ACC112 (cell line): ENCODE measurements around the gene FAM234A.

Source experiments
- H2AFZ ChIP-seq: fragments of 200-600 bp; sonication (generic); one replicate; pipeline ENCODE4 v1.6.0; 2017; ENCODE audit warnings: antibody characterized with exemption, low read length; ENCODE audit not compliant: unreplicated experiment
- H3K27ac ChIP-seq: fragments of 200-600 bp; sonication (generic); 2 replicates; pipeline ENCODE4 v1.5.1; 2014; ENCODE audit warnings: low read depth, mild to moderate bottlenecking, antibody characterized with exemption, low read length, moderate library complexity
- H3K27me3 ChIP-seq: fragments of 200-600 bp; sonication (generic); 2 replicates; pipeline ENCODE4 v1.6.1; 2014; ENCODE audit warnings: mild to moderate bottlenecking, antibody characterized with exemption, low read length, moderate library complexity, mixed read lengths; ENCODE audit not compliant: insufficient read depth
- H3K36me3 ChIP-seq: fragments of 200-600 bp; sonication (generic); 2 replicates; pipeline ENCODE4 v1.6.1; 2016; ENCODE audit warnings: mild to moderate bottlenecking, antibody characterized with exemption, low read length, moderate library complexity, mixed read lengths; ENCODE audit not compliant: insufficient read depth
- H3K4me1 ChIP-seq: fragments of 200-600 bp; sonication (generic); one replicate; pipeline ENCODE4 v1.6.1; 2016; ENCODE audit warnings: low read length, mixed read lengths; ENCODE audit not compliant: insufficient read depth, unreplicated experiment, control insufficient read depth
- H3K4me3 ChIP-seq: fragments of 200-600 bp; sonication (generic); 2 replicates; pipeline ENCODE4 v1.5.1; 2014; ENCODE audit warnings: mild to moderate bottlenecking, low read depth, low read length
- H3K79me2 ChIP-seq: fragments of 200-600 bp; sonication (generic); one replicate; pipeline ENCODE4 v1.6.0; 2016; ENCODE audit warnings: low read length; ENCODE audit not compliant: control insufficient read depth, unreplicated experiment, insufficient read depth

Gene FAM234A

DNA sequence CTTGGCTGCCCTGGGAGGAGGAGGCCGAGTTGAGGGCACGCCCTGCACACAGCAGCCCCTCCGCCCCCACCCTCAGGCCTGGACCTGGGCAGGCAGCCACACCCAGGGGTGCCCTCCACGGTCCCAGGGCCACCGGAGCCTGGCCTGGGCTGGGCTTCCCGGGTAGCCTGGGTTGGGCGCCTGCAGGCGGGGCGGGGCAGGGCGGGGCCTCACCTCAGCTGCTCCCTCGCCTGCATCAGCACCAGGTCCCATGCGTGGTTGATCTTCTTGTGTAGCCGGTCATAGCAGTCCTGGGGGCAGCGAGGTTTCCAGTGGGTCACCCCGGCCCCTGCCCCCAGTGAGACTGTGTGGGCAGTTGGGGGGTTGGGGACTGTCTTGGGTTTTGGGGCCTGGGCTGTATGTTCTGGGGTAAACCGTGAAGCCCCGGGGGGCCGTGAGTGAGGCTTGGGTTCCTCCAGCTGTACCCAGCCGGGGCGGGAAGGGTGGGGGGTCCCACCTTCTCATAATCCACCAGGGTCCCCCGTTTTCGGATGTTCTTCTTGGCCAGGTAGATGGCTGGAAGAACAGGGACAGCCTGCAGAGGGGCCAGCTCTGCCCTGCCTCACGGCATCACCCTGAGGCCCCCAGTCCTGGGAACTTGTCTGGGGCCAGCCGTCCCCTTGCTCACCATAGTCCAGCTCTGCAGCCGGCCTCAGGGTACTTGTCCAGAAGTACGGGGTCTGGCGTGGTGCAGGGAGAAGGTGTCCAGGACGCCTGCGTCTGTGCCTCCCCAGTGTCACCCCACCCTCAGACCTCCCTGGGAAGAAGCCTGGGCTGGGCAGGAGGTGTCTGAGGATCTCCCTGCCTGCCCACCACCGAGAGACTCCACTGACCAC is 39.2 kb downstream of the FAM234A start:
- Histone ChIP-seq H2AFZ (no peak overlapping the region), H3K27ac (no peak overlapping the region), H3K79me2 (no peaks in the 10 kb centered on the region), H3K27me3 (peaks cover 4% of the 10 kb centered on the region; the same call in 1 of the 2 replicates), H3K36me3 (no peaks in the 10 kb centered on the region), H3K4me3 (no peak overlapping the region), H3K4me1 (no peaks in the 10 kb centered on the region)

DNA sequence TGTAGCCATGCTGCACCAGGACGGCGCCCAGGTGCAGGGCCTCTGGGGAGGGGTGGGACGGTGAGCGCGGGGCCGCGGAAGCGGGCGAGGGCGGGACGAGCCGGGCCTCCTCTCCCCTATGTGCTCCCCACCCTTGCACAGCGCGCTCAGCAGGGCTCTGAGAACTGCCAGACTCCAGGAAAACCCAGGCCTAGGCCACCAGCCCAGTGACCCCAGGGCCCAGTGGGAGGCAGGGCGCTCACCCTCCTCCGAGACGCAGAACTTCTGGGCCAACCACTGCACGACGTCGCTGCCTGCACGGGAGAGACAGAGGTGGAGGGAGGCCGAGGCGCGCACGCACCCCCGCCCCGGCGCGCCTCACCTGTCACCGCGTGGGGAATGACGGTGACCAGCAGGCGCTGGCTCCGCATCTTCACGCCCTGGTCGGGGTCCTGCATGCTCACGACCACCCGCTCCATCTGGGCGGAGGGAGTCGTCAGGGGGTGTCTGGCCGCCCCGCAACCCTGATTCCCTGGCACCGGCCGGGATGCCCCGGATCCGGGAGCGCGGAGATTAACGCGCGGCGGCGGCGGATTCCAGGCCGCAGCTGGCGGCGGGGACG is 40.5 kb downstream of the FAM234A start:
- H3K4me1 ChIP-seq = no peaks in the 10 kb centered on the region
- no peaks in the 10 kb centered on the region for H3K36me3 ChIP-seq
- H3K27ac ChIP-seq = no peak overlapping the region
- no peaks in the 10 kb centered on the region for H3K79me2 ChIP-seq
- peak overlapping the region; percentile 77 for H3K4me3 ChIP-seq
- H3K27me3 ChIP-seq = peaks cover 12% of the 10 kb centered on the region; the same call in 1 of the 2 replicates
- peak overlapping the region; percentile 25 for H2AFZ ChIP-seq

DNA sequence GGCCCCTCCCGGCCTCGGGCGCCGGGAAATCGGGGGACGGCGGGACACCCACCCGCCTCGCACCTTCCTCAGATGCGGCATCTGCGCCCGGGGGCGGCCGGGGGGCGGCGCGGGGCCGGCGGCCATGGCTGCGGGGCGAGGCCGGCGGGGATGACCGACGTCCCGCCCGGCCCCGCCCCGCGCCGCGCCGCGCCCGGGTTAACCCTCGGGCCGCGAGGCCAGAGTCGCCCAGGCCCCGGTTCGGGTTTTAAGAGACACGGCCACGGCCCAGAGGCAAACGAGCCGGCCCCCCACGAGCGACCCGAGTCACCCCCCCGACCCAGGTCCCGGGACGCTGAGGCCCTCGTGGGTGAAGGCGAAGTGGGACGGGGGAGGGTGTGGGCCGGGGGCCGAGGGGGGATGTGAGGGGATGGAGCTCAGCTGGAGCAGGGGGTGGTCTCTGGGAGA is 41.2 kb downstream of the FAM234A start, which contains the start of gene RGS11:
RGS11 (minus strand) TSS at position 159 of the 447 bp plus-strand sequence; CDS start at position 126, 33 bp downstream.
- Histone ChIP-seq H3K36me3 (no peaks in the 10 kb centered on the region), H3K79me2 (no peaks in the 10 kb centered on the region), H3K27me3 (peaks cover 16% of the 10 kb centered on the region; the same call in 1 of the 2 replicates), H3K4me3 (peak within 1 kb of the TSS; percentile 77), H3K27ac (no peak within 1 kb of the TSS), H3K4me1 (no peaks in the 10 kb centered on the region), H2AFZ (peak within 1 kb of the TSS; percentile 25)

DNA sequence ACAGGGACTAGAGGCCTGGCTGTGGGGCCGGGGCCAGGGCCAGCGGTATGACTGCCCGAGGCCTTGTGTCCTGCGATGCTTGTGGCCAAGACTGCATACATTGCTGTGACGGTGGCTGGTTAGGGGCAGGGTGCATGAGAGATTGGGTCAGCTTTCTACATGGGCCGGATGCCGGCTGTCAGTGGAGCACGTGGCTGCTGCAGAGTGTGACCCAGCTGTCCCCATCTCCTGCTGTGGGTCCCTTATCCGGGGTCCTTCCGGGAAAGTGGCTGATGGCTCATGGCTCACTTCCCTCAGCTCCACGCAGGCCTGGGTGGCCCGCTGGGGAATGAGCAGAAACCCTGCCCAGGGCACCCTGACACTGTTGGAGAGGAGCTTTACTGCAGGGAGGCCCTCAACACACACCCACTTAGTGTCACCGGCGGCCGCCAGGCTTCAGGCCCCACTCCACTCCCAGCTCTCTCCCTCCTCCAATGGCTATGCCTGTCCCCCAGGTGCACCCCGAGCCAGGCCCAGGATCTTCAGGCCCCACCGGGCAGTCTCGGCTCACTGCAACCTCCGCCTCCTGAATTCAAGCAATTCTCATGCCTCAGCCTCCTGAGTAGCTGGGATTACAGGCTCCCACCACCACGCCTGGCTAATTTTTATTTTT is 41.9 kb downstream of the FAM234A start:
- Histone ChIP-seq H3K36me3 (no peaks in the 10 kb centered on the region), H3K4me1 (no peaks in the 10 kb centered on the region), H3K27ac (no peak overlapping the region), H2AFZ (no peak overlapping the region), H3K27me3 (peaks cover 23% of the 10 kb centered on the region), H3K4me3 (no peak overlapping the region), H3K79me2 (no peaks in the 10 kb centered on the region)

DNA sequence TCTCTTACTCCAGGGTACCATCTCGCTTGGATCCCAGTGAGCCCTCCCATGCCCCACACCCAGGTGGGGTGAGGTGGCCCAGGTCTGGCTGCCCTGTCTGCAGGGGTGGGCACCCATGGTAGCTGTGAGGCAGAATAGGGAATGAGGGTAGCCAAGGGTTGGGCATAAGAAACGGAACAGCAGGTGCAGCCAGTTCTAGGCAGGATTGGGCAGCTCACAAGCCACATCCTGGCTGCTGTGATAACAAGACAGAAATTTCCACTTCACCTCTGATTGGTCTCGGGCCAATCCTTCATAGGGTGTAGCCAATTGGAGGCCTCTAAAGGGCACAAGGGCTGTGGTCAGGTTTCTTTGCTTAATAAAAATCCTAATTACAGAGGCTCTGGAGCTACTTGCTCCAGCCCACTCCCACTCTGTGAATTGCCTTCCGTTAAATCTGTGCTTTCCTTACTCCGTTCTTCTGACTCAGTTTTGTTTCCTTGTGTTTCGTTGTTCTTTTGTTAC is 44.3 kb downstream of the FAM234A start:
- no peak overlapping the region for H2AFZ ChIP-seq
- H3K27me3 ChIP-seq = peaks cover 30% of the 10 kb centered on the region
- H3K4me1 ChIP-seq = no peaks in the 10 kb centered on the region
- no peak overlapping the region for H3K4me3 ChIP-seq
- H3K27ac ChIP-seq = no peak overlapping the region
- H3K36me3 ChIP-seq = no peaks in the 10 kb centered on the region
- H3K79me2 ChIP-seq = no peaks in the 10 kb centered on the region

DNA sequence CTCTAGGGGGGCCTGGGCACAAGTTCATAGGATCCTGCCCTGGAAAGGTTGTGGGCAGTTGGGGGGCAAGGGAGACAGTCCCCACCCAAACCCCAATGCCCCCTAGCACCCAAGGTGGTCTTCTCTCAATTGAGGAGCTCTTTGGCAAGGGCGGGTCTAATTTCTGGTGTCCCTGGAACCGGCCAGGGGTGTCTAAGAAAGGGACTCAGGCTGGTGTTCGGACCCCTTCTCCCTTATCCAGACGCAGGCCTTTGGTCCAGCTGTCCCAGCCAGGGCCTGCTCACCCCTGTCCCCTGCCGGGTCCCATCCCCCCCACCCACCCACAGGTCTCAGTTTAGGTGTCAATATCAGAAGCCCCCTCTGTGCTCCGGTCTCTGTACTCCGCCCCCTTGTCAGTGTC is 44.9 kb downstream of the FAM234A start:
- peaks cover 30% of the 10 kb centered on the region for H3K27me3 ChIP-seq
- no peak overlapping the region for H3K4me3 ChIP-seq
- H3K79me2 ChIP-seq = no peaks in the 10 kb centered on the region
- H3K27ac ChIP-seq = no peak overlapping the region
- H2AFZ ChIP-seq = no peak overlapping the region
- H3K36me3 ChIP-seq = no peaks in the 10 kb centered on the region
- H3K4me1 ChIP-seq = no peaks in the 10 kb centered on the region

DNA sequence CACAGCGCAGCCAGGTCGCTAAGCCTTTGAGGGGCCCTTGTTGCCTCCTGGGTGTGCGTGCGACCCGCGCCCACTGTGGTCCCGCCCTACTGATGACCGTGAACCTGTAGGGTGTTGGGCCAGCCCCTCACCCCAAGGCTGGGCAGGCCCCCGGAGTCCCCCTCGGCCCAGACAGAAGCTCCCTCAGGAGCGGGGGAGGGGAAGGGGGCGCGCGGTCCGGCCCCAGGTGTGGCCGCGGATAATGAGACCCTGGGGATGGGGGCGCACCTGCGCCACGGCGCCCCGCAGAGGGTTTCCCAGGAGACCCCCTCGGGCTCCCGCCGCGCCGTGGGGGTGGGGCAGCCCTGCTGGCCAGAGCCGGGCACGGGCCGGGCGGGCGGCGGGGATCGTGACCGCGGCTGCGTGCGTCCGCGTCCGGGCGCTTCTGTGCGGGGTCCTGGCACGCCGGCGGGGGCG is 45.4 kb downstream of the FAM234A start:
- peaks cover 29% of the 10 kb centered on the region for H3K27me3 ChIP-seq

DNA sequence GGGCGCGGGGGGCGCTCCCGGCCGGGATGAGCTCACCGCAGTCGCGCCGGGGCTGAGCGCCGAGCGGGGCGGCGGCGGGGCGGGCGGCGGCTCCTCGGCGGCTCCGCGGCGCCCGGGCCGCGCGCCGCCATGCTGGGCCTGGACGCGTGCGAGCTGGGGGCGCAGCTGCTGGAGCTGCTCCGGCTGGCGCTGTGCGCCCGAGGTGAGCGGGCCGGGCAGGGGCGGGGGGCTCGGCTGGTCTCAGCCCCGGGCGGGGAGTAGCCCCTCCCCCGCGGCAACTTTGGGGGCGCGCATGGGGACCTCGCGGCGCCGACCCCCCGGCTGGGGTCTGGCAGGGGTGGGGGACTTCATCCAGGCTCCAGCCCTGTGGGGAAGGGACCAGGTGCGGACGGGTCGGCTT is 45.9 kb downstream of the FAM234A start, which contains the start of gene ARHGDIG:
ARHGDIG (plus strand) TSS at position 40 of the 400 bp plus-strand sequence; CDS start at position 130, 90 bp downstream.
- Histone ChIP-seq H3K27me3 (peaks cover 25% of the 10 kb centered on the region), H2AFZ (no peak within 1 kb of the TSS), H3K4me3 (peak within 1 kb of the TSS; percentile 56; the same call in 1 of the 2 replicates), H3K4me1 (no peaks in the 10 kb centered on the region), H3K27ac (no peak within 1 kb of the TSS), H3K79me2 (no peaks in the 10 kb centered on the region), H3K36me3 (no peaks in the 10 kb centered on the region)

More for the DNA sequence above, 45.4 kb downstream of the FAM234A start:
- Histone ChIP-seq H2AFZ (no peak overlapping the region), H3K79me2 (no peaks in the 10 kb centered on the region), H3K4me1 (no peaks in the 10 kb centered on the region), H3K27ac (no peak overlapping the region), H3K36me3 (no peaks in the 10 kb centered on the region), H3K4me3 (no peak overlapping the region)

DNA sequence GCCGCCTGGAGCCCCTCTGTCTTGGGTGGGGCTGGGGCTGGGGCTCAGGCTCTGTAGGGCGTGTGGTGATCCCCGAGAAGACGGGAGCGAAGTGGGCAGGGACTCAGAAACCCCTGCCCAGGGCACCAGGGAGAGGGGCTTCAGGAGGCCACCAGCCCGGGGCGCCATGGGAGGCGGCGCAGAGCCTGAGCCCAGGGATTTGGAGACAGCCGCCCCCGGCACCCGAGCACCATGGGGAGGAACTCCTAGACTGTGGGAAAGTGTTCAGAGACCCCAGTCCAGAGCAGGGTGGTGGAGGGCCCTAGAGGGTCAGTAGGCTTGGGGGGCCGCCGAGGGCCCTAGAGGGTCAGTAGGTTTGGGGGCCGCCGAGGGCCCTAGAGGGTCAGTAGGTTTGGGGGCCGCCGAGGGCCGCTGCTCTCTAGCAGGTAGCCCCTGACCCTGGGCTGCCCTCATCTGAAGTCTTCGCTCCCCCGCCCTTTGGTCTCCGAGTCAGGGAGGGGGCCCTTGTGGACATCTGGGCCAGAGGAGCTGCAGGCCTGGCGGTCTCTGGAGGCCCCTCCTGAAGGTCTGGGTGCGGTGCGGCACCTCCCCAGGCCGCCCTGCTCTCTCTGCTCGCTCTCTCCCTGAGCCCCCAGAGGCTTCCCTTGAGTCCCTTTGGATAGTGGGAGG is 46.5 kb downstream of the FAM234A start:
- no peak overlapping the region for H3K27ac ChIP-seq
- H2AFZ ChIP-seq = no peak overlapping the region
- H3K27me3 ChIP-seq = peaks cover 25% of the 10 kb centered on the region
- H3K36me3 ChIP-seq = no peaks in the 10 kb centered on the region
- H3K79me2 ChIP-seq = no peaks in the 10 kb centered on the region
- H3K4me3 ChIP-seq = peak overlapping the region; percentile 56; the same call in 1 of the 2 replicates
- H3K4me1 ChIP-seq = no peaks in the 10 kb centered on the region
